Frontal cortex (tissue), 4 donors: ENCODE results near the gene SLC44A5. TPM values are rescaled to one million over a fixed set of nuclear protein-coding genes. Genes with fewer than 3 reads are reported as not detected.
"Not testable (repeated sequence)": the region's sequence is repeated elsewhere in the genome, so short reads cannot be mapped to it uniquely, and the experiment has no call there.

Source experiments
- DNase-seq, 2 donors: peaks; one replicate each; pipeline ENCODE4 v3.0.0; 2012; ENCODE audit warnings: low spot score in 2 of 2
- FAIRE-seq: peaks from 2 replicates; lab custom pipeline; 2012; peaks lifted over from hg19 to GRCh38; lab: Jason Lieb, UNC
- total RNA-seq: library from RNA; depleted of rRNA; stranded (reverse); fragments of >200 nt; gene quantifications from one replicate; pipeline ENCODE4 v1.2.3, GENCODE V29; 2014
- donor health status: control.
- donor health status: control.
- donor health status: control.

Gene SLC44A5
- total RNA-seq, 1 donor from 2014 or later = 162 TPM

- DNase-seq (no peak), FAIRE-seq (no peak)
These were observed 138.6 kb downstream of the SLC44A5 start for GRCh38 chr1:75472089-75472970.

GRCh38 chr1:75471252-75471651 lies 139.7 kb downstream of the SLC44A5 start:
- DNase-seq = no peak
- no peak for FAIRE-seq

- FAIRE-seq = no peak
- DNase-seq = no peak
These were observed 140.5 kb downstream of the SLC44A5 start for GRCh38 chr1:75470448-75470847.

GRCh38 chr1:75469586-75470173 lies 141.2 kb downstream of the SLC44A5 start:
- no peak for FAIRE-seq

GRCh38 chr1:75461808-75462325 lies 149.0 kb downstream of the SLC44A5 start:
- DNase-seq = no peak
- FAIRE-seq = no peak

More at GRCh38 chr1:75469586-75470173, 141.2 kb downstream of the SLC44A5 start:
- no peak for DNase-seq

GRCh38 chr1:75449998-75450397 lies 160.9 kb downstream of the SLC44A5 start:
- FAIRE-seq (no peak), DNase-seq (no peak)

GRCh38 chr1:75444220-75444619 lies 166.7 kb downstream of the SLC44A5 start:
- no peak for DNase-seq
- no peak for FAIRE-seq

- DNase-seq (no peak), FAIRE-seq (no peak)
These were observed 170.6 kb downstream of the SLC44A5 start for GRCh38 chr1:75440274-75440673.

GRCh38 chr1:75438355-75438754 lies 172.6 kb downstream of the SLC44A5 start:
- DNase-seq (no peak), FAIRE-seq (no peak)

- FAIRE-seq (no peak), DNase-seq (no peak)
These were observed 179.1 kb downstream of the SLC44A5 start for GRCh38 chr1:75431843-75432242.

- DNase-seq (no peak), FAIRE-seq (no peak)
These were observed 180.4 kb downstream of the SLC44A5 start for GRCh38 chr1:75430526-75430925.

- no peak for FAIRE-seq
- no peak for DNase-seq
These were observed 184.2 kb downstream of the SLC44A5 start for GRCh38 chr1:75426688-75427087.

GRCh38 chr1:75425001-75425650 lies 185.8 kb downstream of the SLC44A5 start:
- no peak for FAIRE-seq

GRCh38 chr1:75423616-75424015 lies 187.3 kb downstream of the SLC44A5 start:
- no peak for FAIRE-seq
- DNase-seq = no peak

More at GRCh38 chr1:75425001-75425650, 185.8 kb downstream of the SLC44A5 start:
- no peak for DNase-seq

- DNase-seq (no peak), FAIRE-seq (no peak)
These were observed 187.8 kb downstream of the SLC44A5 start for GRCh38 chr1:75423136-75423535.

GRCh38 chr1:75421371-75421770 lies 189.5 kb downstream of the SLC44A5 start:
- DNase-seq (no peak), FAIRE-seq (no peak)

- no peak for DNase-seq
- no peak for FAIRE-seq
These were observed 195.7 kb downstream of the SLC44A5 start for GRCh38 chr1:75415187-75415586.

- no peak for DNase-seq
- FAIRE-seq = no peak
These were observed 198.3 kb downstream of the SLC44A5 start for GRCh38 chr1:75412616-75413015.

- not testable (repeated sequence) for DNase-seq, FAIRE-seq
These were observed 206.2 kb downstream of the SLC44A5 start for GRCh38 chr1:75404681-75405080.

- not testable (repeated sequence) for FAIRE-seq, DNase-seq
These were observed 207.7 kb downstream of the SLC44A5 start for GRCh38 chr1:75403147-75403646.
